NCI-H2081 (cell line): ENCODE measurements around the gene PACRG.

ENCODE experiments used
- DNase-seq, 2 experiments: peaks; one replicate each; lab custom pipeline; 2025; lab: John Stamatoyannopoulos, UW

PACRG gene

DNA sequence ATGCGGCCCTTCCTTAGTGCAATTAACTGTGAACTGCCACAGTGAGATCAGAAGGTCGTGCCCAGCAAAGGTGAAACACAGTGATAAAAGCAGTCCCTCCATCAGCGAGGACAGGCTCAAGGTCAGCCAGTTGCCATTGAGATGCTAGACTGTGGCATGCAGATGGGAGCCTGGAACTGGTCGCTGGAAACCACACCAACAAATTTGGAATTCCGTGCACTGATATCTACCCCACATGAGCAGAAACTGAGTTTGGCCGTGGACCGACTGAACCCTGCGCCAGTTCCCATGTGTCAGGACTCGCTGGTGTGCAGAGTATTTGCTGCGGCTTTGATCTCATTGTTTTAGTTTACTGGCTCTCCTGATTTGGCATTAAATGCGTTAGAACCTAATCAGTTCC lies 561.1 kb downstream of the PACRG start:
- no peak for DNase-seq

DNA sequence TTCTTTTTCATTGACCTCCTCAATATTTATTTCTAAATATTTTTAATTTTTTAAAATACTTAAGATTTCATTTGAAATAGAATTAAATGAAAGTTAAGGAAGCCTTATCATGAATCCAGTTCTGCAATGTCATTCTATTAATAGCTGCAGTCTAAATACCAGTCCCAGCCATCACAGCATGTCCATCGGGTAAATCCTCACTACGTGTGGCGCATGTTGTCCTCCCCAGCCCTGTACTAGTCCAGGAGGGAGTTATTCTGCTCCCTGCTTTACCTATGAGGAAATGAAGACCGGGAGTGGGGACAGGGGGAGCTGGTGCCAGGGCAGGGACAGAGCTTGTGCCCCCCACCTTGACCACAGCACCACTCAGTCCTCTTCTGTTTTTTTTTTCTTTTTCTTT lies 561.7 kb downstream of the PACRG start:
- DNase-seq = no peak

DNA sequence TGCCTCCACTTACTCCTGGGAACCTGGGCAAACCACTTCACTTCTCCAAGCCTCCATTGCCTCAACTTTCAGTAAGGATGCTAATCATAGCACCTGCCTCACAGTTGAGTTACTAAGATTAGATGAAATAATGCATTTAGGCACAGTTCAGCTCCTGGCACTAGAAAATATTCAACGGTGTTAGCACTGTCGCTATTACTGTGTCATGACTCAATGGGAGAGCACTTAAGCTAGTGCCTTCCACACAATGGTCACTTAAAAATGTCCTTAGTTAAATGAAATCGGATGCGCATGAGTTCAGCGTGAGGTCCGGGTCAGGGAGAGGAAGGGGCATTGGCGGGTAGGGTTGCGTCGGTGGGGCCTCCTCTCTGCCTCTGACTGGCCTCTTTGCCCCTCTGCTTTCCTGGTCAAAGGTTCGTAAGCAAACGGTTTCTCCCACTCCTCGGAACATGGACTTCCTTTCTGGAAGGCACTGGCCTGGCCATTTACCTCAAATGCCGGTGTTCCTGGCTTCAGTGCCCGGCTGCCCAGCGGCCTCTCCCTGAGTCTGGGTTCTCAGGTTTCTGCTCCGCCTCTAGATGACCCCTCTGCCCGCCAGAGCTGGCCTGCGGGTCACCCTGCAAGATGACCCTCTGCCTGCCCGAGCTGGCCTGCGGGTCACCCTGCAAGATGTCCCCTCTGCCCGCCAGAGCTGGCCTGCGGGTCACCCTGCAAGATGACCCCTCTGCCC lies 562.9 kb downstream of the PACRG start:
- DNase-seq = no peak

DNA sequence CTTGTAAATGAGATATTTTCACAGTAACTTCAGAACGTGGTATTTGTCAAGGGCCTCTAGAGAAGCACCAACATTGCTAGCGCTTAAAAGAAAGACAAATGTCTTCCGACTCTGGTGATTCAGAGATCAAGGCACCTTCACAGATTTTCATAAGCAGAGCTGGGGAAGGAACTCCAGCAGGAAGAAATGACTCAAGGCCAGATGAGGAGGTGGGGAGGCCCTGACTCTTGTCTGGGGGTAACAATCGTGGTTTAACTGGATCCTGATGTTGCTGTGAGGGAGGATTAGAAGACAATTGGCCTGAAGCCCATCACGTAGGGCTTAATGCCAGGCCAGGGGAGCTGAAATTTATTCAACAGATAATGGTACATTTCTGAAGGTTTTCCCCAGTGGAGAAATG lies 563.8 kb downstream of the PACRG start:
- DNase-seq = no peak

DNA sequence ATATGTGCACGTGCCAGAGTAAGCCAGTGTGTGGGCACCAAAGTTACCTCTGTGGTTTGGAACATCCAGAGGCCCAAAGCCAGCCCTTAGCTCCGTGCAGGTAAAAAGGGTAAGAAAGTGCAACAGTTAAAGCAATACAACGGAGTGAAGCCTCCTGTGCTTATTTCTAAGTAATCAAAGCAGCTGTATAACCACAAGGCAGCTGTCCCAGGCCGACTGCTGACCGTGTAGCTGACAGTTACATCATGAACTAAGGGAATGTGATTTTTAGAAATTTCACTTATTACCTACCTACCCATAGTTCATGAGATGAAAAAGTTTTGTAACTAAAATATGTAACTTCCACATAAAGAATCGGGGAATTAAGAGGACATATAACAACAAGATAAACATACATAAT lies 565.5 kb downstream of the PACRG start:
- DNase-seq = no peak

DNA sequence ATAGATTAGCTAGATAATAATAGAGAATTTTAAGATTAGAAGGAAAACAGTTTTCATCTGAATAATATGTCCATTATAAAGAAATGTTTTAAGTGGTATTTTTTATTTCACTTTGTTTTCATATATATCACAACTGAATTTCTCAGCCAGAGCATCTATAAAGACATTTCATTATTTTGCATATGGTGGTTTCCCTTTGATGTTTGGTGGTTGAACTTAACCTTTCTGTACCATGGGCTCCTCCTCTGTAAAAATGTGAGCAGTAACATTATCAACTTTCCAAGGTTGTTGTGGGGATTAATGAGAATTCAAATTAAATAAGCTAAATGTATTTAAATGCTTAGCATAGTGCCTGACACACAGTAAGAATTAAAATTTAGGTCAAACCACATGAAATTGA lies 567.0 kb downstream of the PACRG start:
- no peak for DNase-seq

DNA sequence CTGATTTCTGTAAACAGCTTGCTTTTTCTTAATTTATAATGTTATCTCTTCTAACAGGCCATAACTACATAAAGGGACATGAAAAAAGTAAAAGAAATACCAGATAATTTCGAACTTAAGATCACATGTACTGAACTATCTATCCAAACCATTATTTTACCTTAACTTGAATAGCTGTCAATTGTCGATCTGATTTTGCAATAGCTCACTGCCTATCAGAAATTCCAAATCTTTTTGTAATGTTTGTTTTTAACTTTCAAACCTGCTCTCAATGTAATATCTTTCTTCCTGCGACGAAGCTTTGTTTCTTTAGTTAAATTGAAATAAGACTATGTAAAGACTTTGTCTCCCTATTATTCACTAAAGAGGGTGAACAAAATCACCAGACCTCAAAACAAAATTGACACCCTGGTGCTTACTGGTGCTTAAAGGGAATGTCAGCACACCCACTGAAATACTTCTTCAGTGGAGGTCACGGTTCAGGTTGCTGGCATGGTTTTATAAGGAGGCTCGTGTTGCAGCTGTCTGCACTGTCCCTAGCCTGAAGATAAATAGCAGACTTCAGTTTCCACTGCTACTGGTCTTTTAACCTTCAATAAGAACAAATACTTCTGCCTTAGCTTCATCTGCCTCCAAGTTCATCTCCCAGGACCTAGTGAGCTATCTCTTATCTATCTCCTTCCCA lies 569.2 kb downstream of the PACRG start:
- DNase-seq = no peak

DNA sequence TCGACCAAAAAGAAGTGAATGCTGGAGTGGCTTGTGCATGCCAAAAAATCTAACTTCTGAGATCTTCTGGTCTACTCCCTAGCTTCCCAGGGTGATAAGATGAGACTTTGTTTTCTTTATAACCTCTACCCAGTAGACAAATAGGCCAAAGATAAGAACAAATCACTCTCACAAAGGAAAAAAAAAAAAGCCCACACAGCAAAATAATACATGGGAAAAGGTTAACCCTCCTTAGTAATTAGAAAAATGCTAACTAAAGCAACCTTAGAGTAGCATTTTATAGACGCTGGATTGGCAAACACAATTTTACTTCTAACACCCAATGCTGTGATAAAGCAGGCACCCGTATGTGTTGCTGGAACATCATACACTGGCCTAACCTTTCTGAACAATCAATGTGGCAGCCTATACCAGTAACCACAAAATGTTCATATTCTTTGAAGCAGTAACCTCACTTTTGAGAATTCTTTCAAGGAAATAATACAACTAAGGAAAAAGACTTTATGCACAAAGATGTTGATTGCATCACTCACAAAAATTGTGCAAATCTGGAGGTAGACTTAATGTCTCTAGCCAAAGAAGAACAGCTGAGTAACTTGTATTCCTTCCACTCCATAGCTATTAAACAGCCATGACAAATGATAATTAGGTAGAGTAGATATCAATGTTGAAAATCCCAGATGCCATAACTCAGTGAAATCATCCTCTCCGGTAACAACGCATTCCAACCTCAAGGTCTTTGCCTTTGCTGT lies 570.5 kb downstream of the PACRG start:
- no peak for DNase-seq

DNA sequence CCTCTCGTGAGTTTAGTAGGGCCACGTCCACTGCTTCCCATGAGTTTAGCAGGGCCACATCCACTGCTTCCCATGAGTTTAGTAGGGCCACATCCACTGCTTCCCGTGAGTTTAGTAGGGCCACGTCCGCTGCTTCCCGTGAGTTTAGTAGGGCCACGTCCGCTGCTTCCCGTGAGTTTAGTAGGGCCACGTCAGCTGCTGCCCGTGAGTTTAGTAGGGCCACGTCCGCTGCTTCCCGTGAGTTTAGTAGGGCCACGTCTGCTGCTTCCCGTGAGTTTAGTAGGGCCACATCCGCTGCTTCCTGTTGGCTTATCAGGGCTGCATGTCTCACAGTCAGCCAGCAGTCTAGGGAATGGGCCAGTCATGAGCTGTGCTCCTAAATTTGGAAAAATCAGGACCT lies 573.1 kb downstream of the PACRG start:
- DNase-seq = no peak

DNA sequence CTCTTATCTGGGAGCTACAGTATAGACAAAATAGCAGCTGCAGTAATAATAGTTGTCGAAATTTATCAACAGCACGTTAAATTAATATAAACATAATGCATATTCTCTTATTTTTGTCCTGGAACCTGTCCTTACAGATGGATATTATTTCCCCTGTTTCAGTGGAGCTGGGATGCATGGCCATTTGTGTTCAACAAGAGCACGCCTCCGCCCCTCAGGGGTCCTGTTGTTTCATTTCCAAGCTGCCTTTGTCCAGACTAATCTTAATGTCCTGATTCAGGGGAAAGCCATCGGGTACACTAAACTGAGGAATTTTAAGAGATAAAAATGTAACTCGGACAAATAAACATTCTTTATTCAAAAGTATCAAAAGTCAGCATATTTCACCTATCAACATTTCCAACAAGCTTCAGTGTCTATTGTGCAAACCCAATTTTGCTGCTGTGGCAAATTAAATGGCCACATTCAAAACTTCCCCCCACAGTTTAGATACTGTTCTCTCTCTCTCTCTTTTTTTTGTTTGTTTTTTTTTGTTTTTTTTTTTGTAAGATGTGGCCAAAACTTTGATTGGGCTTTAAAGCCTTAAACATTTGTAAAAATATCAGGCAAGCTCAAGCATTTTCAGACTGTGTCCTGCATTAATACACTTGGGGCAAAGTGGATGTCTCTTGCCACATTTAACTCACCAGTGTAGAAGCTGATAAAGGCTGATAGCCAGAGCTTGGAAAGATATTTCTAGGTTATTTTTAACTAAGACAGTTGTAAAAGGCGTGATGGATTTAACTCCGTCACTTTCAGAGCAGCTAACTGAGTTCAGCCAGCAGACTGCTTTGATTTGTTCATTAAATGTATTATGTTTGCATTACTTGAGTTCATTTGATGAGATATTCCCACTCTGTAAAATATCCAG lies 574.2 kb downstream of the PACRG start:
- DNase-seq = no peak

DNA sequence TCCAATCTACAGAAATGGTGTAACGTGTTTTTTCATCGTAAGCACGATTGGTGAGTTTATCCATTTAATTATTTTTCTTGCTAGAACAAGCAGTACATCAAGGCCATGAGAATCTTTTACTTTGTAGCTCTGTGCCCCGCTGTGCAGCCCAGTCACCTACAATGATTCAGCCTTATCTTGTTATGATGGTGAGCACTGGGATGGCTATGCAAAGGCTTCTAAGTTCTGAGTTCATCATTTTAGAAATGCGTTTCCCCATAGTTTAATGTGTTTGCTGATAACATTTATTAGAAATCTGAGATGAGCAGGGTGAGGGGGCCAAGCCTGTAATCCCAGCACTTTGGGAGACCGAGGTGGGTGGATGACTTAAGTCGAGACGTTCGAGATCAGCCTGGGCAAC lies 575.0 kb downstream of the PACRG start:
- DNase-seq = no peak

DNA sequence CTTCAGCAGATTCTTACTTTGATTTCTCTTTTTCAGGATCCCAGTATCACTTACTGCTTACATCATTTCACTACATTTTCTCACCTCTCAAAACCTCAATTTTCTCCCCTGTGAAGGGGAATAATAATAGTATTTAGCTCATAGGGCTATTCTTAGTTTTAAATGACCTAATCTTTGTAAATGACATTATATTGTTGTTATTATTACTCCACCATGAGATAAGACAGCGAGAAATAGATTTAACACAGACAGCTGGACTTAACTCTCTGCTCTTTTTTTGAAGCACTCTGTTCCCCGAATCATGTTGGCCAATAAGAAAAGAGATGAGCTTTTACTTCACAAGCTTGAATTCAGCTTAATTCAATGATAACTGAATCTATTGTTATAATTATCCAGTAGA lies 578.2 kb downstream of the PACRG start:
- DNase-seq = no peak

DNA sequence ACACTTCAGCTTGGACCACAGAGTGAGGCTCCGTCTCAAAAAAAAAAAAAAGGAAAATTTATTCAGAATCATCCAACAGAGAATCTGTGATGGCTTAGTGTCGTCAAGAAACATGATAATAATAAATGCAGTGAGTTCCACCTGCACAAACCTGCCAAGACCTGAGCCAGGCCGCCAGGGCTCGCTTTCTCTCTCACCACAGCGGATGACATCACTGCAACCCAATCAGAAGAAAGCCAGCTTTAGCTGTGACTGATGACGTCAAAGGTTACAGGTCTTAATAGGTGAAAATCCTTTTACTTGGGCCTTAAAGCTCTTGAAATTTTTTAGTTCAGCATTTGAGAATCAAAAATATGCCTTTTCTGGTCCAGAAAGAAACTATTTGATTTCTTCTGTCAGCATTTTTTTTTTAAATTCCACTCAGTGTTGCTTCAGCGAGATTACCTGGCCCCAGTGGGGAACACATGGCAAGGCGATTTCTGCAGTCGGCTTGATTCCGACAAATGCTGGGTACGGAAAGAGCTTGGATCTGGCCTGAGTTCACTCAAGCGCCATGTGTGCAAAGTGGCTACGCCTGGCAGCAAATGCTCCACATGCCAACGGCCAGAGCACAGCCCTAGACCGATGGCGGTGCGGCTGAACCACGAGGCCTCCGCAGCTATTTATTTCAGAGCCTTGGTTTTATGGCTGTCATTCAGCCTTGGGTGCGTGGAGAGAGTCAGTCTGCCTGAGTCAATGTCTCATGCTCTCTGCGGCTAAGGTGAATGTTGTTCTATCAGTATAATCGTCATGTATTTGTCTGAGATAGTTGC lies 581.1 kb downstream of the PACRG start:
- DNase-seq = no peak

DNA sequence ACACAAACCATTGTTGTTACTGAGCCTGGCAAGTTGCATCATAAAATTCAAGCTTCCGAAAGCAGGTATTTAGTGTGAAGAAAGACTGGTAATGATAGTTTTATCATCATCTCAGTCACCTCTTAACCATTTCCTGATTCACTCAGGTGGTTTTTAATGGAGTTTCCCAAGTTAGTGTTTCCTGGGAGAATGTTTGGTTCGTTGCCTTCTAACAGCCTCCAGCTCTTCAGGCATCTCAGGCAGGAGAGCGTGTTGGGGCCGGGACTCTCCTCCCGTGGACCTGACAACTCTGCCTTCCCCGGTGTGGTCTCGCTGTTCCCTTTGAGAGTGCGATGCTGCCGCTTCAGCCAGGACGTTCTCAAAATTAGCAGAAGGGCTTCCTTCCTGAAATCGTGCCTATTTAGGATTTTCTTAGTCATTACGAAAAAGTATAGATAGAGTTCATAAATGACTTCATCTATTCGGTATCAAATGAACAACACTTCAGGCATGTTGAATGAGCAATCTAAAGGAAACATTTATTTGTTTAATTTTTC lies 581.8 kb downstream of the PACRG start:
- no peak for DNase-seq

DNA sequence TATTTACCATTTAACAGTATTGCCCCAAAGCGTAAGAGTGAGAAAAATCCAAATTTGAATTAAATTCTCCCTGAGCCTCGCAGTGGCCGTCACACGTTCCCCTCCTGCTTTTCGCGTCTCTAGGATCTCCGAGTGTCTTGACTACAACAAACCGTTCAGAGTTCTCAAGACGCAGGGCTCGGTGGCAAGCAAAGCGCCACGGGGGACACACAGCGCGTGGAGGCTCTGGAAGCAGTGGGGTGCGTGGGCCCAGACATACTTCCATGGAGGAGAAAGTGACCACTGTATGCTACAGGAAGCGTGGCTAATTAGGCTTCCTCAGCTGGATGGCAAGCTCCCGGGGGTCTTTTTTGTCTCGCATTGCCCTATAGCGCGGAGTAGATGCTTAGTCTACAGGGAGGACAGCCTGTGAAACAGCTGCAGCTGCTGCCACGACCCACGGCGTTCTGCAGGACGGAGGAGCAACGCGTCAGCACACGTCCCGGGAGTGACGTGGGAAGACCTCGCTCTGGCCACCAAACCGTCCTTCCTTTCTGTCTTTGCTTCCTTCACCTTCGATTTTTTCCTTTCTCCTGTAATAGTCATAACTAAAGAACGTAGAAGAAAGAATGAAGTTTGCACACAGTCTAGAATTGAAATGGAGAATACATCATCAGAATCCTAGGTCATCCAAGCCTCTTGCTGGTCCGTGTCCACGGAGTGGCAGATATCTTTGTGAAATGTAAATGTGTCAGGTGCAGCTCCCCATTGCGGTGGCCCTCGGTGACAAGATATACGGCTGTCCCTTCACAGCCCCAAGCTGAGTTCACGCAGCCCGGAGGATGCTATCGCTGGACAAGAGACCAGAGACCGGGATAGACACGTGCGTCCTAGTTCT lies 582.6 kb downstream of the PACRG start:
- DNase-seq = no peak

DNA sequence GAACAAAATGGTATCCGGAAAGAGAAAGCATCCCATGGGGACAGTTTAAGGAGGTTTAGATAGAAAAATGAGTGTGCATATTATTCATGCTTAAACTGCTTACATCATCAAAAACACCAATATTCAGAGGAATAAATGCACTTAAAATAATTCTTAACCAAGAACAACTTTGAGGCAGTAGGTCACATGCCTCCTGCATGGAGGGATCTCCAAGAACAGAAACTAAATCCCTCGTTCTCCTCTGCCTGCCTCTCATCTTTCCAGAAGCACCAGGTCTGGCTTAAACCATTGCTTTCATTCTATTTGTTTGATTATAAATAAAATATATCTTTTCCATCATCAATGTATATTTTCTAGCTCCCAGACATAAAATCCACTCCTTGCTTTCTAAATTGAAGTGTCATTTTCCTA lies 583.2 kb downstream of the PACRG start:
- no peak for DNase-seq

DNA sequence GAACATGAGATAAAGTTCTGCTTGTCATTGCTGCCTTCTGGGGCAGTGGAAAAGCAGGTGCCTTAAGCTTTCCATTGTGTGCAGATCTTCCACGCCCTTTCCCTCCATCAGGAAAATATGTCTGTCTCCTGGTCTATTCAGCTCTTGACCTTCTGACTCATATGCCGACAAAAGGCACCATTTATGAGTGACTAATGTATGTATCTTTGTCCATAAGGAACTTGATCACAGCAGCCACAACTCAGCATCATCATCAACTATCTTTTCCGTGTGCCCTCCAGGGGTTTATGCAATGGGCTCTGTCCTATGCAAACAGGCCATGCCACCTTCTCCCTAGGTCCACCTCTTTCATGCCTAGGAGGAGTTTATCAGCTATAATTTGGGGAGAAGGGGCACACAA lies 584.1 kb downstream of the PACRG start:
- DNase-seq = no peak

DNA sequence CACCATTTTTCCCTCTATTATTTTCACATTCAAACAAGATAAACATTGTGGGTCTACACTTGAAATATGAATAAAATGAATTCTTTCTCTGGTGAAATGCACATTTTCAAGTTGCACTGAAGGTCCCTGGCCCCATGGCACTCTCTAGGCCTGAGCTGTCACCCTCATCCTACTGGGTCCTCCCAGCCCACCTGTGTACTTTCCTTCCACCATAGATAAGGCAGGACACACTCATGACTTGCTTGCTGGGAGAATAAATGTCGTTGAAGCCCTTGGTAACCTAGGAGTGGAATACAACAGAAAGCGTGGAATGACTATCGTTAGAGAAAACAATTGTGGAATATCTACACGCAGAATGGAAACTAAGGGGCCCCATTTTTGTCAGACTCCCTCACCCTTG lies 585.8 kb downstream of the PACRG start:
- no peak for DNase-seq

DNA sequence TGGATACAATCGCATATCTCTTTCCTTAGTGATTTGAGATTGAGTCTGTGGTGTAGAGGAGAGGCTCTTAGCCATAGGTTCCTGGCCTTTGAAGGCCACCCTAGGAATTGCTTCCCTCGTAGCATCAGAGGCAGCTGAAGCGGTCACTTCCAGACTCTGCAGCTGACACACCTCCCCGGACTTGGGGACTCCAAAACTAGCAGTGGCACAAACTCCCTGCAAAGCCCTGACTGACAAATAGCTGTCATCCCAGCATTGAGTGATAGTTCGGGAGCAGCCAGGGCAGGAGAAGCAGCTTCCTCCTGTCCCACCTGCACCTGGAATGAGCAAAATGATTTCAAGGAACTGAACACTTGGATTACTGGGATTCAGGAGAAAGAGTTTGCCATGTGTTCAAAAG lies 586.2 kb downstream of the PACRG start:
- no peak for DNase-seq
